ENCODE measurements around the gene SMIM15. TPM values are rescaled to one million over a fixed set of nuclear protein-coding genes. Genes with fewer than 3 reads are reported as not detected.

SMIM15 gene
- total and polyA plus RNA-seq, 2 of the 13 experiments (the other 11 are each of a cell fraction or from before 2014, with no cell fraction given): 12.7 to 58.2 TPM

- TF ChIP-seq ZNF317 (CRISPR knock-in tag; IDR thresholded peaks at IDR 0.05) (peak; percentile 42; the same call in 1 of the 2 replicates), ZBTB26 (CRISPR knock-in tag; IDR thresholded peaks at IDR 0.05; ENCODE audit: borderline replicate concordance) (no peak; the same call in 1 of the 2 replicates), XBP1 (CRISPR knock-in tag; IDR thresholded peaks at IDR 0.05) (no peak), ZSCAN30 (CRISPR knock-in tag; IDR thresholded peaks at IDR 0.05) (0 out of 2 replicates have a peak, but pooled peaks have one; percentile 16), KAT8 (CRISPR knock-in tag; IDR thresholded peaks at IDR 0.05) (peak; percentile 96), EP300 (IDR thresholded peaks at IDR 0.05; ENCODE audit: low read depth in 2 of 2, low read length in 2 of 2) (peak in 1 of 2 experiments; percentile 48; a peak in 2 of 4 replicates), EP300 (CRISPR knock-in tag; IDR thresholded peaks at IDR 0.05; ENCODE audit: borderline replicate concordance) (peak; percentile 15; the same call in 1 of the 2 replicates), ZNF674 (CRISPR knock-in tag; IDR thresholded peaks at IDR 0.05; ENCODE audit: low read depth) (no peak; the same call in 1 of the 2 replicates), CEBPG (CRISPR knock-in tag; IDR thresholded peaks at IDR 0.05) (no peak), ZNF546 (CRISPR knock-in tag; conservative IDR thresholded peaks at IDR 0.05) (peak; percentile 77; the same call in 1 of the 2 replicates), JUND (CRISPR knock-in tag; IDR thresholded peaks at IDR 0.05) (no peak), MYPOP (CRISPR knock-in tag; IDR thresholded peaks at IDR 0.05) (peak; percentile 91), U2AF1 (optimal IDR thresholded peaks at IDR 0.05; ENCODE audit: low read depth, low read length) (peak; percentile 55)
- TF ChIP-seq, protein P1, sequence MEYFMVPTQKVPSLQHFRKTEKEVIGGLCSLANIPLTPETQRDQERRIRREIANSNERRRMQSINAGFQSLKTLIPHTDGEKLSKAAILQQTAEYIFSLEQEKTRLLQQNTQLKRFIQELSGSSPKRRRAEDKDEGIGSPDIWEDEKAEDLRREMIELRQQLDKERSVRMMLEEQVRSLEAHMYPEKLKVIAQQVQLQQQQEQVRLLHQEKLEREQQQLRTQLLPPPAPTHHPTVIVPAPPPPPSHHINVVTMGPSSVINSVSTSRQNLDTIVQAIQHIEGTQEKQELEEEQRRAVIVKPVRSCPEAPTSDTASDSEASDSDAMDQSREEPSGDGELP (IDR thresholded peaks at IDR 0.05; ENCODE audit: borderline replicate concordance, low read depth): peak; percentile 46; the same call in 1 of the 2 replicates
- TF ChIP-seq, protein P2, sequence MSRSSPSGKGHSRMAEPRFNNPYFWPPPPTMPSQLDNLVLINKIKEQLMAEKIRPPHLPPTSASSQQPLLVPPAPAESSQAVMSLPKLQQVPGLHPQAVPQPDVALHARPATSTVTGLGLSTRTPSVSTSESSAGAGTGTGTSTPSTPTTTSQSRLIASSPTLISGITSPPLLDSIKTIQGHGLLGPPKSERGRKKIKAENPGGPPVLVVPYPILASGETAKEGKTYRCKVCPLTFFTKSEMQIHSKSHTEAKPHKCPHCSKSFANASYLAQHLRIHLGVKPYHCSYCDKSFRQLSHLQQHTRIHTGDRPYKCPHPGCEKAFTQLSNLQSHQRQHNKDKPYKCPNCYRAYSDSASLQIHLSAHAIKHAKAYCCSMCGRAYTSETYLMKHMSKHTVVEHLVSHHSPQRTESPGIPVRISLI (CRISPR knock-in tag; IDR thresholded peaks at IDR 0.05; ENCODE audit: borderline replicate concordance): no peak
- TF ChIP-seq, protein P3, sequence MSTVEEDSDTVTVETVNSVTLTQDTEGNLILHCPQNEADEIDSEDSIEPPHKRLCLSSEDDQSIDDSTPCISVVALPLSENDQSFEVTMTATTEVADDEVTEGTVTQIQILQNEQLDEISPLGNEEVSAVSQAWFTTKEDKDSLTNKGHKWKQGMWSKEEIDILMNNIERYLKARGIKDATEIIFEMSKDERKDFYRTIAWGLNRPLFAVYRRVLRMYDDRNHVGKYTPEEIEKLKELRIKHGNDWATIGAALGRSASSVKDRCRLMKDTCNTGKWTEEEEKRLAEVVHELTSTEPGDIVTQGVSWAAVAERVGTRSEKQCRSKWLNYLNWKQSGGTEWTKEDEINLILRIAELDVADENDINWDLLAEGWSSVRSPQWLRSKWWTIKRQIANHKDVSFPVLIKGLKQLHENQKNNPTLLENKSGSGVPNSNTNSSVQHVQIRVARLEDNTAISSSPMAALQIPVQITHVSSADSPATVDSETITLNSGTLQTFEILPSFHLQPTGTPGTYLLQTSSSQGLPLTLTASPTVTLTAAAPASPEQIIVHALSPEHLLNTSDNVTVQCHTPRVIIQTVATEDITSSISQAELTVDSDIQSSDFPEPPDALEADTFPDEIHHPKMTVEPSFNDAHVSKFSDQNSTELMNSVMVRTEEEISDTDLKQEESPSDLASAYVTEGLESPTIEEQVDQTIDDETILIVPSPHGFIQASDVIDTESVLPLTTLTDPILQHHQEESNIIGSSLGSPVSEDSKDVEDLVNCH (CRISPR knock-in tag; IDR thresholded peaks at IDR 0.05): no peak
- TF ChIP-seq, protein P4, sequence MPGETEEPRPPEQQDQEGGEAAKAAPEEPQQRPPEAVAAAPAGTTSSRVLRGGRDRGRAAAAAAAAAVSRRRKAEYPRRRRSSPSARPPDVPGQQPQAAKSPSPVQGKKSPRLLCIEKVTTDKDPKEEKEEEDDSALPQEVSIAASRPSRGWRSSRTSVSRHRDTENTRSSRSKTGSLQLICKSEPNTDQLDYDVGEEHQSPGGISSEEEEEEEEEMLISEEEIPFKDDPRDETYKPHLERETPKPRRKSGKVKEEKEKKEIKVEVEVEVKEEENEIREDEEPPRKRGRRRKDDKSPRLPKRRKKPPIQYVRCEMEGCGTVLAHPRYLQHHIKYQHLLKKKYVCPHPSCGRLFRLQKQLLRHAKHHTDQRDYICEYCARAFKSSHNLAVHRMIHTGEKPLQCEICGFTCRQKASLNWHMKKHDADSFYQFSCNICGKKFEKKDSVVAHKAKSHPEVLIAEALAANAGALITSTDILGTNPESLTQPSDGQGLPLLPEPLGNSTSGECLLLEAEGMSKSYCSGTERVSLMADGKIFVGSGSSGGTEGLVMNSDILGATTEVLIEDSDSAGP (CRISPR knock-in tag; IDR thresholded peaks at IDR 0.05; ENCODE audit: borderline replicate concordance): peak; percentile 86; the same call in 1 of the 2 replicates
Measured at GRCh38 chr5:61162010-61162831, at the start of gene SMIM15 (continued).
